Tibial nerve (tissue), 4 donors: Measurements from ENCODE around the gene TNRC18.

Experiments
- EP300 ChIP-seq, 2 donors: sonication (generic); formaldehyde crosslinking; IDR thresholded peaks; one replicate each; pipeline ENCODE4 v1.6.1; 2017; ENCODE audit warnings: antibody characterized with exemption in 2 of 2, mild to moderate bottlenecking in 1 of 2
- POLR2A ChIP-seq, 2 donors: fragments of 450-650 bp; IDR thresholded peaks; one replicate each; pipeline ENCODE4 v1.6.1; 2017; ENCODE audit warnings: antibody characterized with exemption in 2 of 2, mild to moderate bottlenecking in 2 of 2, moderate library complexity in 2 of 2
- TF ChIP-seq, protein P1 (sequence below), 5 experiments: fragments of 200-600 bp in 3 of 5; fragments of 450-650 bp in 2 of 5; sonication (generic) in 3 of 5; IDR thresholded peaks; one replicate each; pipeline ENCODE4 v1.5.1; 2016 to 2019; ENCODE audit warnings: antibody characterized with exemption in 5 of 5, mild to moderate bottlenecking in 3 of 5, moderate library complexity in 2 of 5

GRCh38 chr7:5377816-5378215 lies 45.8 kb downstream of the TNRC18 start:
- TF ChIP-seq, protein P1, sequence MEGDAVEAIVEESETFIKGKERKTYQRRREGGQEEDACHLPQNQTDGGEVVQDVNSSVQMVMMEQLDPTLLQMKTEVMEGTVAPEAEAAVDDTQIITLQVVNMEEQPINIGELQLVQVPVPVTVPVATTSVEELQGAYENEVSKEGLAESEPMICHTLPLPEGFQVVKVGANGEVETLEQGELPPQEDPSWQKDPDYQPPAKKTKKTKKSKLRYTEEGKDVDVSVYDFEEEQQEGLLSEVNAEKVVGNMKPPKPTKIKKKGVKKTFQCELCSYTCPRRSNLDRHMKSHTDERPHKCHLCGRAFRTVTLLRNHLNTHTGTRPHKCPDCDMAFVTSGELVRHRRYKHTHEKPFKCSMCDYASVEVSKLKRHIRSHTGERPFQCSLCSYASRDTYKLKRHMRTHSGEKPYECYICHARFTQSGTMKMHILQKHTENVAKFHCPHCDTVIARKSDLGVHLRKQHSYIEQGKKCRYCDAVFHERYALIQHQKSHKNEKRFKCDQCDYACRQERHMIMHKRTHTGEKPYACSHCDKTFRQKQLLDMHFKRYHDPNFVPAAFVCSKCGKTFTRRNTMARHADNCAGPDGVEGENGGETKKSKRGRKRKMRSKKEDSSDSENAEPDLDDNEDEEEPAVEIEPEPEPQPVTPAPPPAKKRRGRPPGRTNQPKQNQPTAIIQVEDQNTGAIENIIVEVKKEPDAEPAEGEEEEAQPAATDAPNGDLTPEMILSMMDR (IDR thresholded peaks at IDR 0.05) = no peak
- TF ChIP-seq POLR2A (IDR thresholded peaks at IDR 0.05) = no peak
- no peak for TF ChIP-seq EP300 (IDR thresholded peaks at IDR 0.05)
